Hepatocyte (in vitro differentiated cells): ENCODE data around the gene F8. TPM values are rescaled to one million over a fixed set of nuclear protein-coding genes. Genes with fewer than 3 reads are reported as not detected.
"Not testable (repeated sequence)": the region's sequence is repeated elsewhere in the genome, so short reads cannot be mapped to it uniquely, and the experiment has no call there.

Source experiments
- DNase-seq: peaks from one replicate; pipeline ENCODE4 v3.0.0-alpha.2; 2016; ENCODE audit warnings: low spot score
- H2AFZ ChIP-seq: fragments of 200-600 bp; sonication (generic); 2 replicates; pipeline ENCODE4 v1.6.0; 2016; ENCODE audit warnings: antibody characterized with exemption, mild to moderate bottlenecking
- H3K27ac ChIP-seq: fragments of 200-600 bp; sonication (generic); 2 replicates; pipeline ENCODE4 v1.5.1; 2016; ENCODE audit warnings: mild to moderate bottlenecking
- H3K27me3 ChIP-seq: fragments of 200-600 bp; sonication (generic); 2 replicates; pipeline ENCODE4 v1.6.1; 2016
- H3K36me3 ChIP-seq: fragments of 200-600 bp; sonication (generic); replicated peaks from 2 replicates; pipeline ENCODE4 v1.5.1; 2016; ENCODE audit warnings: low read depth; ENCODE audit not compliant: insufficient read depth
- H3K4me1 ChIP-seq: fragments of 200-600 bp; sonication (generic); 2 replicates; pipeline ENCODE4 v1.5.1; 2016; ENCODE audit warnings: mild to moderate bottlenecking, moderate library complexity; ENCODE audit not compliant: insufficient read depth
- H3K4me2 ChIP-seq: fragments of 200-600 bp; sonication (generic); 2 replicates; pipeline ENCODE4 v1.6.0; 2016
- H3K4me3 ChIP-seq: fragments of 200-600 bp; sonication (generic); 2 replicates; pipeline ENCODE4 v1.5.1; 2016; ENCODE audit warnings: mild to moderate bottlenecking
- H3K79me2 ChIP-seq: fragments of 200-600 bp; sonication (generic); 2 replicates; pipeline ENCODE4 v1.6.0; 2017; ENCODE audit warnings: mild to moderate bottlenecking
- H3K9me2 ChIP-seq: fragments of 200-600 bp; sonication (generic); replicated peaks from 2 replicates; pipeline ENCODE4 v1.6.0; 2017; ENCODE audit warnings: mild to moderate bottlenecking; ENCODE audit not compliant: insufficient read depth
- H3K9me3 ChIP-seq: fragments of 200-600 bp; sonication (generic); 2 replicates; pipeline ENCODE4 v1.5.1; 2016; ENCODE audit warnings: low read depth, mild to moderate bottlenecking
- H4K20me1 ChIP-seq: fragments of 200-600 bp; sonication (generic); 2 replicates; pipeline ENCODE4 v1.6.0; 2016; ENCODE audit warnings: mild to moderate bottlenecking; ENCODE audit not compliant: insufficient read depth, poor library complexity, severe bottlenecking
- CTCF ChIP-seq: fragments of 200-600 bp; sonication (generic); IDR thresholded peaks from 2 replicates; pipeline ENCODE4 v1.5.1; 2016; ENCODE audit warnings: antibody characterized with exemption, mild to moderate bottlenecking; ENCODE audit not compliant: poor library complexity
- EZH2 ChIP-seq: fragments of 200-600 bp; sonication (generic); IDR thresholded peaks from 2 replicates; pipeline ENCODE4 v1.6.1; 2016; ENCODE audit warnings: antibody characterized with exemption, mild to moderate bottlenecking, borderline replicate concordance
- EZH2phosphoT487 ChIP-seq: fragments of 200-600 bp; sonication (generic); IDR thresholded peaks from one replicate; pipeline ENCODE4 v1.6.1; 2018; ENCODE audit warnings: antibody characterized with exemption, mild to moderate bottlenecking, low read depth, moderate library complexity; ENCODE audit not compliant: unreplicated experiment, severe bottlenecking
- WGBS: methylation state at CpG from one replicate; pipeline ENCODE4 v1.1.6; 2016; ENCODE audit warnings: low lambda C conversion rate; ENCODE audit errors: missing lambda C conversion rate; 5-methylcytosine and 5-hydroxymethylcytosine counted together
- polyA plus RNA-seq: library from polyadenylated mRNA; unstranded; fragments of >200 nt; fragmentation: Nextera tagmentation; extraction: Ambion mirVana; gene quantifications from 2 replicates; pipeline ENCODE4 v1.2.1, GENCODE V29; 2016
- total RNA-seq: library from RNA; depleted of rRNA; stranded (reverse); fragments of >200 nt; gene quantifications from 2 replicates; pipeline ENCODE4 v1.2.3, GENCODE V29; 2014

F8 gene
- total and polyA plus RNA-seq, 2 experiments from 2014 or later: 0.92 to 1.4 TPM

DNA sequence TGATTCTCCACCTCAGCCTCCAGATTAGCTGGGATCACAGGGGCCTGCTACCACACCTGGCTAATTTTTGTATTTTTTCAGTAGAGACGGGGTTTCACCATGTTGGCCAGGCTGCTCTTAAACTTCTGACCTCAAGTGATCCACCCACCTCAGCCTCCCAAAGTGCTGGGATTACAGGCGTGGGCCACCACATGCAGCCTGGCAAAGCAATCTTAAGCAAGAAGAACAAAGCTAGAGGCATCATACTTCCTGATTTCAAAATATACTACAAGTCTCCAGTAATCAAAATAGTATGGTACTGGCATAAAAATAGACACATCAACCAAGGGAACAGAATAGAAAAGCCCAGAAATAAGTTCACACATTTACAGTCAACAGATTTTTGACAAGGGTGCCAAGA lies 149.2 kb downstream of the F8 start:
- Histone ChIP-seq H3K4me3 (no peak overlapping the region), H2AFZ (no peak overlapping the region), H3K79me2 (no peaks in the 10 kb centered on the region), H4K20me1 (no peaks in the 10 kb centered on the region), H3K4me2 (no peak overlapping the region), H3K36me3 (no peaks in the 10 kb centered on the region), H3K9me2 (no peaks in the 10 kb centered on the region), H3K9me3 (no peaks in the 10 kb centered on the region), H3K4me1 (no peaks in the 10 kb centered on the region), H3K27ac (no peak overlapping the region), H3K27me3 (no peaks in the 10 kb centered on the region)
- 62% methylated on average over 2 of the region's 2 CpGs for WGBS
- no peak for TF ChIP-seq EZH2
- no peak for TF ChIP-seq CTCF
- no peak for TF ChIP-seq EZH2phosphoT487
- no peak for DNase-seq

DNA sequence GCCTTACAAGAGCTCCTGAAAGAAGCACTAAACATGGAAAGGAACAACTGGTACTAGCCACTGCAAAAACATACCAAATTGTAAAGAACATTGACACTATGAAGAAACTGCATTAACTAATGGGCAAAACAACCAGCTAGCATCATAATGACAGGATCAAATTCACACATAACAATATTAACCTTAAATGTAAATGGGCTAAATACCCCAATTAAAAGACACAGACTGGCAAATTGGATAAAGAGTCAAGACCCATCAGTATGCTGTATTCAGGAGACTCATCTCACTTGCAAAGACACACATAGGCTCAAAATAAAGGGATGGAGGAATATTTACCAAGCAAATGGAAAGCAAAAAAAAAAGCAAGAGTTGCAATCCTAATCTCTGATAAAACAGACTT lies 154.0 kb downstream of the F8 start:
- H3K9me2 ChIP-seq, H3K27me3 ChIP-seq, H3K27ac ChIP-seq, H3K79me2 ChIP-seq, H3K4me1 ChIP-seq, H3K4me3 ChIP-seq, H3K4me2 ChIP-seq, H4K20me1 ChIP-seq, H3K9me3 ChIP-seq, H3K36me3 ChIP-seq, DNase-seq, H2AFZ ChIP-seq: not testable (repeated sequence)

GRCh38 chrX:154855256-154855655 lies 167.3 kb downstream of the F8 start:
- no peak overlapping the region for H3K4me2 ChIP-seq
- H3K4me1 ChIP-seq: no peaks in the 10 kb centered on the region
- TF ChIP-seq CTCF (no peak), EZH2phosphoT487 (no peak), EZH2 (no peak)
- no peaks in the 10 kb centered on the region for H3K27me3 ChIP-seq
- H3K4me3 ChIP-seq: no peak overlapping the region
- no peak overlapping the region for H3K27ac ChIP-seq
- H3K36me3 ChIP-seq: no peaks in the 10 kb centered on the region
- H3K79me2 ChIP-seq: no peaks in the 10 kb centered on the region
- no peaks in the 10 kb centered on the region for H3K9me2 ChIP-seq
- no peaks in the 10 kb centered on the region for H4K20me1 ChIP-seq
- DNase-seq: no peak
- no peak overlapping the region for H2AFZ ChIP-seq
- no peaks in the 10 kb centered on the region for H3K9me3 ChIP-seq

GRCh38 chrX:154850957-154851611 lies 171.4 kb downstream of the F8 start:
- H3K4me2 ChIP-seq: no peak overlapping the region
- H3K27me3 ChIP-seq: no peaks in the 10 kb centered on the region
- H4K20me1 ChIP-seq: no peaks in the 10 kb centered on the region
- no peaks in the 10 kb centered on the region for H3K9me3 ChIP-seq
- no peaks in the 10 kb centered on the region for H3K4me1 ChIP-seq
- no peak overlapping the region for H3K4me3 ChIP-seq
- TF ChIP-seq CTCF: no peak
- TF ChIP-seq EZH2: no peak
- 65% methylated on average over 1 of the region's 1 CpG for WGBS
- no peaks in the 10 kb centered on the region for H3K36me3 ChIP-seq
- H2AFZ ChIP-seq: no peak overlapping the region
- no peaks in the 10 kb centered on the region for H3K79me2 ChIP-seq
- no peak overlapping the region for H3K27ac ChIP-seq
- no peaks in the 10 kb centered on the region for H3K9me2 ChIP-seq
- no peak for DNase-seq
